Endothelial cell of umbilical vein (primary cell): Measurements from ENCODE around the gene MCC.

Source experiments
- EZH2 ChIP-seq: IDR thresholded peaks from 2 replicates; pipeline ENCODE4 v1.6.1; 2012; ENCODE audit warnings: borderline replicate concordance, low read depth, mild to moderate bottlenecking, moderate library complexity, low read length, inconsistent platforms; ENCODE audit not compliant: severe bottlenecking
- JUN ChIP-seq: IDR thresholded peaks from 2 replicates; pipeline ENCODE4 v1.6.1; 2011; ENCODE audit warnings: borderline replicate concordance, low read depth; ENCODE audit not compliant: insufficient read length, insufficient read depth
- POLR2A ChIP-seq: IDR thresholded peaks from 2 replicates; pipeline ENCODE4 v1.6.1; 2012; ENCODE audit warnings: low read depth, mild to moderate bottlenecking, control low read depth, low read length
- POLR2AphosphoS5 ChIP-seq: IDR thresholded peaks from 2 replicates; pipeline ENCODE4 v1.6.1; 2012; ENCODE audit warnings: low read depth, mild to moderate bottlenecking, control low read depth, low read length, moderate library complexity; ENCODE audit not compliant: insufficient read depth
- TF ChIP-seq, protein P1 (sequence below), 2 donors: IDR thresholded peaks; 1 replicate in 1 of 2; 2 replicates in 1 of 2; pipeline ENCODE4 v1.5.1; 2011; ENCODE audit warnings: low read length in 2 of 2, mild to moderate bottlenecking in 2 of 2, moderate library complexity in 2 of 2, control low read depth in 1 of 2, inconsistent platforms in 1 of 2, low read depth in 1 of 2; ENCODE audit not compliant: insufficient read depth in 1 of 2; ENCODE audit errors: extremely low read depth in 1 of 2

DNA sequence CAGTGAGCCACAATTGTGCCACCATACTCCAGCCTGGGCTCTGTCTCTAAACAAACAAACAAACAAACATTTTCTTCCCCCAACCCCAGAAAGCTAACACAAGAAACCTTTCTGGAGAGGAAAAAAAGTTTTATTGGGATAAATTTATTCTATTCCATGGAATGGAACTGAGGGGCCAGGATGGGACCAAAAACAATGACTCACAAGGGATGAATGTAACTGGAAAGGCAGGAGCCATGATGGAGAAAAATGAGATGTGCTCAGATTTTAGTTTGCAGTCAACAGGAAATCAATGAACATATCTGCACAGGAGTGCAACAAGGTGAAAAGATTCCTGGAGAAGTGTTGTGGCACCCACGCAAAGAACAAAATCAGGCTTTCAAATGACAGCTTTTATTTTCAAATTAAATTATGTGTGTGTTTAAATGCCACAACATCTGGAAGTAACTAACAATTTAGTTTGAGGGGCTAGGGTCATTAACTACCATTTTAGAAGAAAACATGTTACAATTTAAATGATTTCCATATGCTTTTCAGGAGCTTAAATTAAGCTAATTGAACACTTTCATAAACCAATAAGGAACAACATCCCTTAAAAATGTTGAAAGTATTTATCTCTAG is 262.0 kb downstream of the MCC start:
- TF ChIP-seq, protein P1, sequence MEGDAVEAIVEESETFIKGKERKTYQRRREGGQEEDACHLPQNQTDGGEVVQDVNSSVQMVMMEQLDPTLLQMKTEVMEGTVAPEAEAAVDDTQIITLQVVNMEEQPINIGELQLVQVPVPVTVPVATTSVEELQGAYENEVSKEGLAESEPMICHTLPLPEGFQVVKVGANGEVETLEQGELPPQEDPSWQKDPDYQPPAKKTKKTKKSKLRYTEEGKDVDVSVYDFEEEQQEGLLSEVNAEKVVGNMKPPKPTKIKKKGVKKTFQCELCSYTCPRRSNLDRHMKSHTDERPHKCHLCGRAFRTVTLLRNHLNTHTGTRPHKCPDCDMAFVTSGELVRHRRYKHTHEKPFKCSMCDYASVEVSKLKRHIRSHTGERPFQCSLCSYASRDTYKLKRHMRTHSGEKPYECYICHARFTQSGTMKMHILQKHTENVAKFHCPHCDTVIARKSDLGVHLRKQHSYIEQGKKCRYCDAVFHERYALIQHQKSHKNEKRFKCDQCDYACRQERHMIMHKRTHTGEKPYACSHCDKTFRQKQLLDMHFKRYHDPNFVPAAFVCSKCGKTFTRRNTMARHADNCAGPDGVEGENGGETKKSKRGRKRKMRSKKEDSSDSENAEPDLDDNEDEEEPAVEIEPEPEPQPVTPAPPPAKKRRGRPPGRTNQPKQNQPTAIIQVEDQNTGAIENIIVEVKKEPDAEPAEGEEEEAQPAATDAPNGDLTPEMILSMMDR (IDR thresholded peaks at IDR 0.05; ENCODE audit: extremely low read depth in 1 of 2, insufficient read depth in 1 of 2, low read depth in 1 of 2, low read length in 2 of 2): no peak
- TF ChIP-seq EZH2 (no peak), POLR2AphosphoS5 (no peak), POLR2A (no peak), JUN (peak; percentile 10)
